K562 (cell line): ENCODE data around the gene HIVEP3. TPM values are rescaled to one million over a fixed set of nuclear protein-coding genes. Genes with fewer than 3 reads are reported as not detected.
A peak's percentile ranks its signal among the peaks of the same experiment; 100 is the strongest.

ENCODE experiments used
- BACH1 ChIP-seq: fragments of 200-800 bp; sonication (Bioruptor generic); IDR thresholded peaks from 2 replicates; pipeline ENCODE4 v1.6.1; 2016; ENCODE audit warnings: missing genetic modification characterization, missing compliant biosample characterization
- CEBPB ChIP-seq: fragments of 450-650 bp; IDR thresholded peaks from 2 replicates; pipeline ENCODE4 v1.6.1; 2016; ENCODE audit warnings: missing genetic modification characterization, missing compliant biosample characterization
- FOXO4 ChIP-seq: fragments of 450-650 bp; formaldehyde crosslinking; IDR thresholded peaks from 2 replicates; pipeline ENCODE4 v1.4.0; 2020; ENCODE audit warnings: mild to moderate bottlenecking, moderate library complexity
- HDAC8 ChIP-seq: fragments of 450-650 bp; IDR thresholded peaks from 2 replicates; pipeline ENCODE4 v1.6.1; 2016; ENCODE audit warnings: mild to moderate bottlenecking, missing genetic modification characterization, moderate library complexity, missing compliant biosample characterization
- HINFP ChIP-seq: fragments of 450-650 bp; conservative IDR thresholded peaks from 2 replicates; pipeline ENCODE4 v1.6.1; 2016; ENCODE audit warnings: missing genetic modification characterization, low read depth, mild to moderate bottlenecking, control low read depth, missing compliant biosample characterization
- HMBOX1 ChIP-seq: sonication (generic); IDR thresholded peaks from 2 replicates; pipeline ENCODE4 v1.6.1; 2016
- HMG20B ChIP-seq: fragments of 250-450 bp; sonication (Bioruptor Pico); IDR thresholded peaks from 2 replicates; pipeline ENCODE4 v1.5.0; 2021; ENCODE audit warnings: mild to moderate bottlenecking
- MCM5 ChIP-seq: fragments of 450-650 bp; IDR thresholded peaks from 2 replicates; pipeline ENCODE4 v1.6.1; 2016; ENCODE audit warnings: low read depth
- NBN ChIP-seq: fragments of 450-650 bp; IDR thresholded peaks from 2 replicates; pipeline ENCODE4 v1.6.1; 2016; ENCODE audit warnings: low read depth, mild to moderate bottlenecking
- NCOA1 ChIP-seq: fragments of 450-650 bp; IDR thresholded peaks from 2 replicates; pipeline ENCODE4 v1.6.1; 2016; ENCODE audit warnings: low read depth
- NRF1 ChIP-seq, 2 experiments: fragments of 450-650 bp; IDR thresholded peaks in 1 of 2; conservative IDR thresholded peaks in 1 of 2; 2 replicates each; pipeline ENCODE4 v1.6.1; 2014; ENCODE audit warnings: mild to moderate bottlenecking in 2 of 2
- PRPF4 ChIP-seq: fragments of 200-400 bp; formaldehyde crosslinking; IDR thresholded peaks from one replicate; pipeline ENCODE4 v1.6.1; 2017; ENCODE audit warnings: low read length, low read depth, mild to moderate bottlenecking; ENCODE audit not compliant: insufficient read depth, poor library complexity, severe bottlenecking
- RHOXF2B ChIP-seq: fragments of 250-450 bp; sonication (Bioruptor Pico); conservative IDR thresholded peaks from 2 replicates; pipeline ENCODE4 v1.5.1; 2021
- RNF219 ChIP-seq: fragments of 250-450 bp; sonication (Bioruptor Pico); IDR thresholded peaks from 2 replicates; pipeline ENCODE4 v1.5.0; 2022; ENCODE audit warnings: mild to moderate bottlenecking
- THAP7 ChIP-seq: fragments of 250-450 bp; sonication (Bioruptor Pico); IDR thresholded peaks from 2 replicates; pipeline ENCODE4 v1.5.0; 2021
- XRCC4 ChIP-seq: IDR thresholded peaks from one replicate; pipeline ENCODE4 v1.6.1; 2011; ENCODE audit not compliant: insufficient read depth, insufficient read length; ENCODE audit errors: extremely low read depth
- ZNF197 ChIP-seq: fragments of 200-800 bp; sonication (Bioruptor generic); IDR thresholded peaks from 2 replicates; pipeline ENCODE4 v1.6.1; 2016; ENCODE audit warnings: low read depth, missing genetic modification characterization, missing compliant biosample characterization
- ZNF277 ChIP-seq: fragments of 250-450 bp; sonication (Bioruptor Pico); IDR thresholded peaks from 2 replicates; pipeline ENCODE4 v1.8.0; 2022; ENCODE audit warnings: inconsistent platforms, mild to moderate bottlenecking, moderate library complexity, borderline replicate concordance
- ZNF586 ChIP-seq: fragments of 450-650 bp; formaldehyde crosslinking; conservative IDR thresholded peaks from 2 replicates; pipeline ENCODE4 v1.4.0; 2020; ENCODE audit warnings: mild to moderate bottlenecking, moderate library complexity
- ZSCAN32 ChIP-seq: fragments of 450-650 bp; formaldehyde crosslinking; IDR thresholded peaks from 2 replicates; pipeline ENCODE4 v1.4.0; 2020; ENCODE audit warnings: mild to moderate bottlenecking, moderate library complexity
- polyA plus RNA-seq, 8 experiments: library from polyadenylated mRNA; depleted of rRNA in 4 of 8; stranded (reverse) in 5 of 8; unstranded in 3 of 8; fragments of >200 nt; fragmentation: Nextera tagmentation in 2 of 8; fragmentation: Illumina TruSeq in 1 of 8; extraction: Ambion mirVana in 2 of 8; extraction: Trizol in 1 of 8; gene quantifications; 2 replicates each; pipeline versions ENCODE4 v1.2.1 to v1.2.3, GENCODE V29; 2011 to 2014; ENCODE audit warnings: inconsistent platforms in 1 of 8, missing spikeins in 1 of 8
- total RNA-seq, 7 experiments: library from RNA; depleted of rRNA in 6 of 7; stranded (reverse); fragments of >200 nt in 6 of 7; fragmentation: Illumina TruSeq in 2 of 7; extraction: Trizol in 2 of 7; gene quantifications; 2 replicates each; pipeline versions ENCODE4 v1.2.1 to v1.2.3, GENCODE V29; 2011 to 2021; ENCODE audit warnings: low replicate concordance in 1 of 7

Gene HIVEP3
- total and polyA plus RNA-seq, 9 of the 15 experiments (the other 6 are each of a cell fraction or from before 2014, with no cell fraction given): 0.09 to 0.58 (median 0.34) TPM; not detected in 1

- no peak for TF ChIP-seq THAP7 (CRISPR knock-in tag)
- TF ChIP-seq ZNF277 (CRISPR knock-in tag): no peak
- no peak for TF ChIP-seq NBN
- TF ChIP-seq MCM5: no peak
- no peak for TF ChIP-seq CEBPB (tag)
- TF ChIP-seq ZNF586: no peak
- no peak for TF ChIP-seq HINFP (tag)
- TF ChIP-seq XRCC4: no peak
- TF ChIP-seq NRF1 (conservative IDR thresholded peaks at IDR 0.05 in 1 of 2, IDR thresholded peaks at IDR 0.05 in 1 of 2): peak; percentile 30 to 48; a peak in 3 of 4 replicates
- no peak for TF ChIP-seq RHOXF2B (CRISPR knock-in tag)
- no peak for TF ChIP-seq PRPF4
- no peak for TF ChIP-seq RNF219
- no peak for TF ChIP-seq HMBOX1
- TF ChIP-seq NCOA1: no peak
- no peak for TF ChIP-seq FOXO4 (CRISPR knock-in tag)
- no peak for TF ChIP-seq HMG20B (CRISPR knock-in tag)
- no peak for TF ChIP-seq ZSCAN32 (CRISPR knock-in tag)
- no peak for TF ChIP-seq HDAC8 (tag)
- no peak for TF ChIP-seq ZNF197 (CRISPR knock-in tag)
- TF ChIP-seq BACH1 (tag): no peak
Observed at GRCh38 chr1:41862384-41863221, 56.1 kb downstream of the HIVEP3 start (continued).
